HepG2 (cell line): ENCODE measurements around the gene UBTD2. TPM values are rescaled to one million over a fixed set of nuclear protein-coding genes. Genes with fewer than 3 reads are reported as not detected.

Source experiments
- ATAC-seq: fragments of 200-7000 bp; cut with Tn5 transposase; 3 replicates; pipeline ENCODE4 v1.9.1; 2020; ENCODE audit warnings: mild to moderate bottlenecking, moderate library complexity
- BruUV-seq: library from RNA; stranded (reverse); fragments of 400-500 nt; replicated peaks from 2 replicates; lab custom pipeline; 2021; lab: Mats Ljungman, UMichigan
- CTCF ChIA-PET: fragments of 300-600 bp; formaldehyde crosslinking; extraction: SDS; loops from one replicate; lab custom pipeline; 2021; ENCODE audit warnings: low total read pairs, inconsistent platforms, low intra/inter-chr PET ratio; lab: Yijun Ruan, JAX
- POLR2A ChIA-PET: fragments of 350-600 bp; sonication (Branson Sonifier 250); formaldehyde crosslinking; loops from one replicate; lab custom pipeline; 2020; ENCODE audit warnings: antibody characterized with exemption, inconsistent platforms; lab: Yijun Ruan, JAX
- DNase-seq: peaks from one replicate; pipeline ENCODE4 v3.0.0-alpha.2; 2015; ENCODE audit warnings: low spot score
- FAIRE-seq: peaks from 3 replicates; lab custom pipeline; 2011; peaks lifted over from hg19 to GRCh38; lab: Jason Lieb, UNC
- H2AFZ ChIP-seq: one replicate; pipeline ENCODE4 v1.6.1; 2011; ENCODE audit warnings: low read length, inconsistent platforms
- H3K27ac ChIP-seq: fragments of 300-600 bp; 3 replicates; pipeline ENCODE4 v1.8.0; 2011; ENCODE audit warnings: mixed run types, mild to moderate bottlenecking, mixed read lengths, low read length, inconsistent platforms; ENCODE audit not compliant: insufficient read depth; ENCODE audit errors: extremely low read length
- H3K27me3 ChIP-seq, 2 experiments: fragments of 200-600 bp in 1 of 2; 2 replicates in 1 of 2; 3 replicates in 1 of 2; pipeline versions ENCODE4 v1.6.0 to v1.8.0; 2011; ENCODE audit warnings: low read length in 2 of 2, mild to moderate bottlenecking in 2 of 2, moderate library complexity in 2 of 2, inconsistent platforms in 1 of 2; ENCODE audit not compliant: insufficient read depth in 2 of 2, control insufficient read depth in 1 of 2
- H3K36me3 ChIP-seq, 2 experiments: fragments of 200-600 bp in 1 of 2; replicated peaks in 1 of 2; 2 replicates in 1 of 2; 3 replicates in 1 of 2; pipeline versions ENCODE4 v1.5.1 to v1.8.0; 2011; ENCODE audit warnings: low read length in 2 of 2, inconsistent platforms in 1 of 2; ENCODE audit not compliant: insufficient read depth in 2 of 2, control insufficient read depth in 1 of 2
- H3K4me1 ChIP-seq: 2 replicates; pipeline ENCODE4 v1.5.1; 2012; ENCODE audit warnings: low read length, inconsistent platforms; ENCODE audit not compliant: insufficient read depth
- H3K4me2 ChIP-seq: 2 replicates; pipeline ENCODE4 v1.6.0; 2011; ENCODE audit warnings: low read depth, low read length, inconsistent platforms
- H3K4me3 ChIP-seq, 3 experiments: fragments of 200-600 bp in 1 of 3; sonication (generic), shearing (Covaris generic) in 1 of 3; replicated peaks in 1 of 3; 2 replicates each; pipeline ENCODE4 v1.5.1; 2011 to 2016; ENCODE audit warnings: low read length in 3 of 3, inconsistent platforms in 2 of 3, low read depth in 2 of 3, mild to moderate bottlenecking in 2 of 3, control low read depth in 1 of 3, mixed read lengths in 1 of 3; ENCODE audit not compliant: insufficient read depth in 1 of 3
- H3K79me2 ChIP-seq: one replicate; pipeline ENCODE4 v1.6.1; 2011; ENCODE audit warnings: low read length, inconsistent platforms; ENCODE audit not compliant: insufficient read depth
- H3K9ac ChIP-seq: 2 replicates; pipeline ENCODE4 v1.6.0; 2011; ENCODE audit warnings: mild to moderate bottlenecking, low read depth, low read length, inconsistent platforms; ENCODE audit not compliant: insufficient read depth
- H3K9me3 ChIP-seq: 2 replicates; pipeline ENCODE4 v1.5.1; 2012; ENCODE audit warnings: mild to moderate bottlenecking, low read length
- H4K20me1 ChIP-seq: 2 replicates; pipeline ENCODE4 v1.6.0; 2011; ENCODE audit warnings: inconsistent platforms, mild to moderate bottlenecking, low read length, moderate library complexity; ENCODE audit not compliant: insufficient read depth
- NCOA1 ChIP-seq: sonication (generic); formaldehyde crosslinking; IDR thresholded peaks from 2 replicates; pipeline ENCODE4 v1.9.0; 2021; ENCODE audit warnings: missing genetic modification reagents
- PHF8 ChIP-seq: sonication (generic); formaldehyde crosslinking; IDR thresholded peaks from 2 replicates; pipeline ENCODE4 v1.5.0; 2020; ENCODE audit warnings: missing genetic modification reagents
- TGIF2 ChIP-seq: IDR thresholded peaks from 2 replicates; pipeline ENCODE4 v1.6.1; 2016; ENCODE audit warnings: control low read depth, missing compliant biosample characterization
- ZFP82 ChIP-seq: sonication (generic); formaldehyde crosslinking; IDR thresholded peaks from 2 replicates; pipeline ENCODE4 v1.5.1; 2020; ENCODE audit warnings: mild to moderate bottlenecking, missing genetic modification reagents, borderline replicate concordance
- ZNF136 ChIP-seq: sonication (generic); formaldehyde crosslinking; IDR thresholded peaks from 2 replicates; pipeline ENCODE4 v1.8.1; 2022; ENCODE audit warnings: low read depth, mild to moderate bottlenecking, moderate library complexity, missing genetic modification reagents
- ZNF724P ChIP-seq: sonication (generic); formaldehyde crosslinking; IDR thresholded peaks from 2 replicates; pipeline ENCODE4 v1.8.0; 2022; ENCODE audit warnings: missing genetic modification reagents, borderline replicate concordance
- WGBS: methylation state at CpG from one replicate; pipeline ENCODE4 v1.1.6; 2017; ENCODE audit warnings: low lambda C conversion rate; 5-methylcytosine and 5-hydroxymethylcytosine counted together
- in situ Hi-C: cut with HindIII; loops from 2 replicates; pipeline ENCODE4 v1.10.0; 2017; ENCODE audit warnings: low pct_unique_long_range_greater_than_20kb; ENCODE audit not compliant: extremely low pct_ligation_motif_present
- intact Hi-C: fragments of 100-400 bp; cut with micrococcal nuclease; formaldehyde crosslinking; loops from one replicate; pipeline ENCODE4 v1.10.0; 2022; ENCODE audit not compliant: unreplicated experiment
- polyA plus RNA-seq, 8 experiments: library from polyadenylated mRNA; depleted of rRNA in 3 of 8; stranded (reverse) in 7 of 8; unstranded in 1 of 8; fragments of >200 nt; fragmentation: Illumina TruSeq in 4 of 8; extraction: Trizol in 4 of 8; gene quantifications; 2 replicates each; pipeline versions ENCODE4 v1.2.1 to v1.2.3, GENCODE V29; 2011 to 2016; ENCODE audit warnings: low read depth in 4 of 8, missing spikeins in 1 of 8, mixed read lengths in 1 of 8; ENCODE audit not compliant: insufficient read depth in 1 of 8
- total RNA-seq, 5 experiments: library from RNA; depleted of rRNA; stranded (reverse); fragments of >200 nt; fragmentation: Illumina TruSeq; extraction: Trizol; gene quantifications; 2 replicates each; pipeline ENCODE4 v1.2.3, GENCODE V29; 2016; ENCODE audit warnings: low read depth in 1 of 5
- TF ChIP-seq, protein P1 (sequence below): sonication (generic); formaldehyde crosslinking; conservative IDR thresholded peaks from 2 replicates; pipeline ENCODE4 v1.4.0; 2020; ENCODE audit warnings: missing genetic modification reagents
- TF ChIP-seq, protein P2 (sequence below): sonication (generic); formaldehyde crosslinking; IDR thresholded peaks from 2 replicates; pipeline ENCODE4 v1.4.0; 2020; ENCODE audit warnings: mild to moderate bottlenecking, missing genetic modification reagents

UBTD2 gene
- total and polyA plus RNA-seq, 2 of the 13 experiments (the other 11 are each of a cell fraction or from before 2014, with no cell fraction given): 15.2 to 24.1 TPM

DNA sequence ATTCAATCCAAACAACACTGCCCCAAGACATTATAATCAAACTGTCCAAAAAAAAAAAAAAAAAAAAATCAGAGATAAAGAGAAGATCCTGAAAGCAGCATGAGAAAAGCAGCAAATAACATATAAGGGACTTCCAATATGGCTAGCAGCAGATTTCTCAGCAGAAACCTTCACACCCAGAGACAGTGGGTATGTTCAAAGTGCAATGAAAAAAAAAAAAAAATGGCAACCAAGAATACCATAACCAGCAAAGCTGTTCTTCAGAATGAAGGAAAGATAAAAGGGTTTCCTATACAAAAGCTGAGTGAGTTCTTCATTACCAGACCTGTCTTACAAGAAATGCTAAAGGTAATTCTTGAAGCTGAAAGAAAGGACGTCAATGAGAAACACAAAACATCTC, 32.1 kb downstream of the UBTD2 start:
- H3K9ac ChIP-seq: no peak overlapping the region
- no peak overlapping the region for H3K4me2 ChIP-seq
- TF ChIP-seq ZNF136 (CRISPR knock-in tag): peak; percentile 80; the same call in 1 of the 2 replicates
- TF ChIP-seq NCOA1: no peak
- POLR2A ChIA-PET: no interaction called here
- H4K20me1 ChIP-seq: no peaks in the 10 kb centered on the region
- intact Hi-C loops: no loop called here
- no TSS peak for BruUV-seq
- H3K4me1 ChIP-seq: no peaks in the 10 kb centered on the region
- H3K27ac ChIP-seq: no peak overlapping the region
- FAIRE-seq (no peak), ATAC-seq (no peak), DNase-seq (no peak)
- in situ Hi-C loops: no loop called here
- no peak overlapping the region for H3K4me3 ChIP-seq
- H3K9me3 ChIP-seq: peaks cover 14% of the 10 kb centered on the region; the same call in 1 of the 2 replicates
- H2AFZ ChIP-seq: no peak overlapping the region
- H3K27me3 ChIP-seq: no peaks in the 10 kb centered on the region
- H3K36me3 ChIP-seq: peaks cover 8 to 17% of the 10 kb centered on the region in 2 experiments; a peak in 4 of 5 replicates
- 98% methylated on average over 1 of the region's 1 CpG for WGBS
- peaks cover 38% of the 10 kb centered on the region for H3K79me2 ChIP-seq
- CTCF ChIA-PET: no interaction called here

DNA sequence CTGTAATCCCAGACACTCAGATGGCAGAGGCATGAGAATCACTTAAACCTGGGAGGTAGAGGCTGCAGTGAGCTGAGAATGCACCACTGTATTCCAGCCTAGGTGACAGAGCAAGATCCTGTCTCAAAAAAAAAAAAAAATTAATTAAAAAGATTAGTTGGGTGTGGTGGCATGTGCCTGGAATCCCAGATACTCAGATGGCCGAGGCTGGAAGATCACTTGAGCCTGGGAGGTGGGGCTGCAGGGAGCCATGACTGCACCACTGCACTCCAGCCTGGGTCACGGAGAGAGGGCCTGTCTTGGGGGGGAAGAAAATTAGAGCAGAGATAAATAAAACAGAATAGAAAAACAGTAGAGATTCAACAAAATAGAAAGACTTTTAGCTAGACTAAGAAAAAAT, 34.9 kb downstream of the UBTD2 start:
- POLR2A ChIA-PET: interaction anchor here (0.6 kb wide), 1 partner anchor 12 kb away, joined by 3 read pairs; no protein-coding TSS in a partner anchor
- peaks cover 59% of the 10 kb centered on the region for H3K79me2 ChIP-seq
- peaks cover 10% of the 10 kb centered on the region; the same call in 1 of the 2 replicates for H3K4me1 ChIP-seq
- FAIRE-seq (no peak), DNase-seq (no peak), ATAC-seq (no peak)
- H3K27me3 ChIP-seq: no peaks in the 10 kb centered on the region
- H3K27ac ChIP-seq: no peak overlapping the region
- no peak overlapping the region for H3K4me3 ChIP-seq
- H3K4me2 ChIP-seq: no peak overlapping the region
- H3K36me3 ChIP-seq: peaks cover 0 to 6% of the 10 kb centered on the region in 2 experiments; a peak in 1 of 5 replicates
- 95% methylated on average over 2 of the region's 2 CpGs for WGBS
- in situ Hi-C loops (no loop called here), intact Hi-C loops (no loop called here)
- CTCF ChIA-PET: no interaction called here
- no peaks in the 10 kb centered on the region for H4K20me1 ChIP-seq
- BruUV-seq: no TSS peak
- H2AFZ ChIP-seq: no peak overlapping the region
- H3K9me3 ChIP-seq: peaks cover 14% of the 10 kb centered on the region; the same call in 1 of the 2 replicates
- no peak overlapping the region for H3K9ac ChIP-seq
- TF ChIP-seq ZFP82 (CRISPR knock-in tag): no peak
- TF ChIP-seq ZNF724P (CRISPR knock-in tag): no peak
- TF ChIP-seq, protein P1, sequence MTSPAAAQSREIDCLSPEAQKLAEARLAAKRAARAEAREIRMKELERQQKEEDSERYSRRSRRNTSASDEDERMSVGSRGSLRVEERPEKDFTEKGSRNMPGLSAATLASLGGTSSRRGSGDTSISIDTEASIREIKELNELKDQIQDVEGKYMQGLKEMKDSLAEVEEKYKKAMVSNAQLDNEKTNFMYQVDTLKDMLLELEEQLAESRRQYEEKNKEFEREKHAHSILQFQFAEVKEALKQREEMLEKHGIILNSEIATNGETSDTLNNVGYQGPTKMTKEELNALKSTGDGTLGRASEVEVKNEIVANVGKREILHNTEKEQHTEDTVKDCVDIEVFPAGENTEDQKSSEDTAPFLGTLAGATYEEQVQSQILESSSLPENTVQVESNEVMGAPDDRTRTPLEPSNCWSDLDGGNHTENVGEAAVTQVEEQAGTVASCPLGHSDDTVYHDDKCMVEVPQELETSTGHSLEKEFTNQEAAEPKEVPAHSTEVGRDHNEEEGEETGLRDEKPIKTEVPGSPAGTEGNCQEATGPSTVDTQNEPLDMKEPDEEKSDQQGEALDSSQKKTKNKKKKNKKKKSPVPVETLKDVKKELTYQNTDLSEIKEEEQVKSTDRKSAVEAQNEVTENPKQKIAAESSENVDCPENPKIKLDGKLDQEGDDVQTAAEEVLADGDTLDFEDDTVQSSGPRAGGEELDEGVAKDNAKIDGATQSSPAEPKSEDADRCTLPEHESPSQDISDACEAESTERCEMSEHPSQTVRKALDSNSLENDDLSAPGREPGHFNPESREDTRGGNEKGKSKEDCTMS (CRISPR knock-in tag): no peak
- TF ChIP-seq PHF8 (CRISPR knock-in tag): no peak
- TF ChIP-seq TGIF2: no peak
- TF ChIP-seq, protein P2, sequence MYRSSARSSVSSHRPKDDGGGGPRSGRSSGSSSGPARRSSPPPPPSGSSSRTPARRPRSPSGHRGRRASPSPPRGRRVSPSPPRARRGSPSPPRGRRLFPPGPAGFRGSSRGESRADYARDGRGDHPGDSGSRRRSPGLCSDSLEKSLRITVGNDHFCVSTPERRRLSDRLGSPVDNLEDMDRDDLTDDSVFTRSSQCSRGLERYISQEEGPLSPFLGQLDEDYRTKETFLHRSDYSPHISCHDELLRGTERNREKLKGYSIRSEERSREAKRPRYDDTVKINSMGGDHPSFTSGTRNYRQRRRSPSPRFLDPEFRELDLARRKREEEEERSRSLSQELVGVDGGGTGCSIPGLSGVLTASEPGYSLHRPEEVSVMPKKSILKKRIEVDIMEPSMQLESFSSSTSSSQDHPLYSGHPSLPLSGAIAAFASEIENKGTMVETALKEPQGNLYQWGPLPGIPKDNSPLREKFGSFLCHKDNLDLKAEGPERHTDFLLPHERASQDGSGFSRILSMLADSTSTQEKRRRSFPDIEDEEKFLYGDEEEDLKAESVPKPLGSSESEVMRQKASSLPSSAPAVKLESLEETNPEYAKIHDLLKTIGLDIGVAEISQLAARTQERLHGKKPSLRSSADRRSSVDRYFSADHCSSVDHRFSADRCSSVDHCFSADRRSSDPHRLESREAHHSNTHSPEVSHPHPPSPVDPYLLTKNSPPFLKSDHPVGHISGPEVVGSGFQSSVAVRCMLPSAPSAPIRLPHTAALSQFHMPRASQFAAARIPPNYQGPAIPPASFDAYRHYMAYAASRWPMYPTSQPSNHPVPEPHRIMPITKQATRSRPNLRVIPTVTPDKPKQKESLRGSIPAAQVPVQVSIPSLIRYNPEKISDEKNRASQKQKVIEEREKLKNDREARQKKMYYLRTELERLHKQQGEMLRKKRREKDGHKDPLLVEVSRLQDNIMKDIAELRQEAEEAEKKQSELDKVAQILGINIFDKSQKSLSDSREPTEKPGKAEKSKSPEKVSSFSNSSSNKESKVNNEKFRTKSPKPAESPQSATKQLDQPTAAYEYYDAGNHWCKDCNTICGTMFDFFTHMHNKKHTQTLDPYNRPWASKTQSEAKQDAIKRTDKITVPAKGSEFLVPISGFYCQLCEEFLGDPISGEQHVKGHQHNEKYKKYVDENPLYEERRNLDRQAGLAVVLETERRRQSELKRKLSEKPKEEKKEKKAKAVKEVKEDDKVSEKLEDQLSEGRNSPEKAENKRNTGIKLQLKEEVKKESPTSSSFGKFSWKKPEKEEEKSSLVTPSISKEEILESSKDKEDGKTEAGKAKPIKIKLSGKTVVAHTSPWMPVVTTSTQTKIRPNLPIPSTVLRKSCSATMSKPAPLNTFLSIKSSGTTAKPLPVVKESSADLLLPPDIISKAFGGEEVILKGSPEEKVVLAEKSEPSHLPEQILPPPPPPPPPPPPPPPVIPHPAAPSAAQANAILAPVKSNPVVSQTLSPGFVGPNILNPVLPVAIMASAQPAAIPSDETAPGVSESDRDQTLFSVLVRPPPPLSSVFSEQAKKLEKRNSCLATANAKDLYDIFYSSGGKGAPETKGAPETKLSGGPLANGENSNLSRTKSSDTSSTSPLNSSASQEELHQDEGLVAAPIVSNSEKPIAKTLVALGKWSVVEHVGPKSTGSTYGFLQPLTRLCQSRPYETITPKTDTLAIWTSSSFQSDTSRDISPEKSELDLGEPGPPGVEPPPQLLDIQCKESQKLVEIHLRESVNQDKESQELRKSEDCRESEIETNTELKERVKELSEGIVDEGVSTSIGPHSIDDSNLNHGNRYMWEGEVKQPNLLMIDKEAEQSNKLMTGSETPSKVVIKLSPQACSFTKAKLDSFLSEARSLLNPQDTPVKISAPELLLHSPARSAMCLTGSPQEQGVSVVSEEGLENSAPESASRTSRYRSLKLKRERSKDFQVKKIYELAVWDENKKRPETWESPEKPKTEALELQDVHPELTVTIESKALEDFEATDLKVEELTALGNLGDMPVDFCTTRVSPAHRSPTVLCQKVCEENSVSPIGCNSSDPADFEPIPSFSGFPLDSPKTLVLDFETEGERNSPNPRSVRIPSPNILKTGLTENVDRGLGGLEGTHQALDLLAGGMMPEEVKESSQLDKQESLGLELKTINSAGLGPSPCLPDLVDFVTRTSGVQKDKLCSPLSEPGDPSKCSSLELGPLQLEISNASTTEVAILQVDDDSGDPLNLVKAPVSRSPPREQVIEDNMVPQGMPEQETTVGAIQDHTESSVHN (CRISPR knock-in tag): no peak
